GM19438 (cell line): ENCODE data around the gene DPF3.
"Not testable (repeated sequence)": the region's sequence is repeated elsewhere in the genome, so short reads cannot be mapped to it uniquely, and the experiment has no call there.

Source experiments
- ATAC-seq: cut with Tn5 transposase; IDR thresholded peaks from one replicate; pipeline ENCODE4 v1.9.1; 2021; ENCODE audit warnings: low read depth; ENCODE audit not compliant: unreplicated experiment

DPF3 gene

DNA sequence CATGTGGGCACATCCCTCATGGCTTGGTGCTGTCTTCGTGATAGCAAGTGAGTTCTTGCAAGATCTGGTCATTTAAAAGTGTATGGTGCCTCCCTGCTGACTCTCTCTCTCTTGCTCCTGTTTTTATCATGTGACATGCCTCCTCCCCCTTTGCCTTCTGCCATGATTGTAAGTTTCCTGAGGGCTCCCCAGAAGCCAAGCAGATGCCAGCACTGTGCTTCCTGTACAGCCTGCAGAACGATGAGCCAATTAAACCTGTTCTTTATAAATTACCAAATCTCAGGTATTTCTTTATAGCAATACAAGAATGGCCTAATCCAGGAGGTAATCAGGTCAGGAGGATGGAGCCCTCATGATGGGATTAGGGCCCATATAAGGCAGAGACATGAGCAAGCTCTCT, 116.3 kb downstream of the DPF3 start:
- no peak for ATAC-seq

DNA sequence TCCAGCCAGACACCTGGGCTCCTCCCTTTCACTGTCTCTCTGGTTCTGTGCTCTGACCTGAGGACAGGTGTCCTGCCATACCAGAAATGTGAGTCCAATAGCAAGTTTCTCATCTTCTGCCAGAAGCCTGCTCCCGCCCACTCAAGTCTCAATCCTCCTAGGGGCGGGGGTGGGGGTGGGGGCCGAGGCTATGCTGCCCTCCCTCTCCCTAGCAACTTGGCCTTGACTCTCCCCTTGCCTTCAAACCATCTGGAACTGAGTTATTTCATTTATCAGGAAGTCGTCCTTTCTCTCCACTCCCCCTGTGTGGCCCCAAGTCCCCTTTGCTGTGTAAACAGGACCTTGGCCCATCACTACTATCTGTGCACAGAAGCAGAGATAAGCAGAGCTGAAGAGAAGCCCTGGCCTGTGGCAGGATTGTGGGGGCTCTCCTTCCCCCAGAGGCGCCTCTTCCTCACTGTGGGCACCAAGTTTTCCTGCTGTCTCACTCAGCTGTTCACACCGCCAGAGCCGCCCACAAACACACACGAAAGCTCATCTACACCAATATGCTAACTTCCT, 117.1 kb downstream of the DPF3 start:
- ATAC-seq, result no peak

DNA sequence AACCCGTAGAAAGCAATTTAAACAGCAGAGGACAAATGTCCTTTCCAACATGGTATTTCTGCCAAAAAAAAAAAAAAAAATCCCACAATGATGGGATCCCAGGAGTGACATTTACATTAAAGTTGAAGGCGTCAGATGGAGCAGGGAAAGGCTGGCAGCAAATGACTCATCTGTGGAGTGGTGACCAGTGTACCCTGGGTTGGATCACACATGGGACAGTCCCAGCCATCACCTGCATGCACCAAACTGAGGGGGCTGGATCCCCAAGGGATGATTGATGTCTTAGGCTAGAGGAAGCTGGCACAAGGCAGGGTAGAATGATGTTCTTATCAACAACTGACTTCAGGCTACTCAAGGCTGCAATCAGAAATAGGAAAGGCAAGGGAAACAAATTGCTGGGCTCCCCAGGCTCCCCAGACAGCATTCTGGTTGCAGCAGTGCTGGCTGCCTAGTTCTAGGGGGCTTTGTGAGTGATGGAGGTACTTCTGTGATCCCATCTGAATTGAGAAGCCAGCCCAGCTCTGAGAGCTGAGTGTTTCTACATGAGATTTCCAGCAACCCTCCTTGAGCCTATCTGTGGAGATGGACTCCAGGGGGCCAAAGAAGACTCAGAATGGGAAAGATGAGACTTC, 117.9 kb downstream of the DPF3 start:
- no peak for ATAC-seq

DNA sequence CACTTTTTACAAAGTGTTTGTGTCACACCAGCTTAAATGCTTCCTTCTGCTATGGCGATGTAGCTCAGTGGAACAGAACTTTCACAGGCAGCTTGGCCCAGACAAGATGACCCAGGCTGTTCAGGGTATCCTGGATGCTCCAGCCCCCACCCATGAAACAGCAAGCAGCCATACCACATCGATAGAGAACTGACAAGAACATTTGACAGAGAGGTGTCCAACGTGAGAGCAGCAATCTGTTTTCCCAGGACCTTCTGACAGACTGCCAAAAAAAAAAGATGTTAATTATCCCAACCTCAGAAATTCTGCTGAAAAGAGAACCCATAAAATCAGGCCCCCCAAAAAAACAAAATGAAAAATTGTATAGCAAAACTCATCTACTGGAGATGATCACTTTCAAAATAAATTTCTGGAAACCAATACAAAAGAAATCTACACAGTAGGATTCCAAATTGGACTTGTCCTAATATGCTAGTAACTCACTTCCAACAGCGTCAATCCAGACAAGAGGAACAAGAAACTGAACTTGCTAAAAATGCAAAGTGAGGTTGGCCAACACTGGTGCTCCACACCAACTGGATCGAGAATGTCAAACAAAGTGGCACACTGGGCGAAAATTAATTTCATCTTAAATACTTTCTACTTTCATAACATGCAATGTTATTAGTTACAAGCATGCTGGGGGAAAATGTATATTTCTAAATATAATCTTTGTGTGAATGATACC, 118.8 kb downstream of the DPF3 start:
- no peak for ATAC-seq

DNA sequence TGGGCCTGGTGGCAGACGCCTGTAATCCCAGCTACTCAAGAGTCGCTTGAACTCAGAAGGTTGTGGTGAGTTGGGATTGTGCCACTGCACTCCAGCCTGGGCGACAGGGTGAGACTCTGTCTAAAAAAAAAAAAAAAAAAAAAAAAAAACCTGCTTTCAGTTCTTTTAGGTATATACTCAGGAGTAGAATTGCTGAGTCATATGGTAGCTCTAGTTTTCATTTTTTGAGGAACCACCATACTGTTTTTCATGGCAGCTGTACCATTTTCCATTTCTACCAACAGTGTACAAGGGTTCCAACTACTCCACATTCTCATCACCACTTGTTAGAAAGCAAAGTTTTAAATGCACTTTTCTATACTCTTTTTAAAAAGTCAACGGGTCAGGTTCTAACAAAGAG, 119.8 kb downstream of the DPF3 start:
- ATAC-seq, result no peak

DNA sequence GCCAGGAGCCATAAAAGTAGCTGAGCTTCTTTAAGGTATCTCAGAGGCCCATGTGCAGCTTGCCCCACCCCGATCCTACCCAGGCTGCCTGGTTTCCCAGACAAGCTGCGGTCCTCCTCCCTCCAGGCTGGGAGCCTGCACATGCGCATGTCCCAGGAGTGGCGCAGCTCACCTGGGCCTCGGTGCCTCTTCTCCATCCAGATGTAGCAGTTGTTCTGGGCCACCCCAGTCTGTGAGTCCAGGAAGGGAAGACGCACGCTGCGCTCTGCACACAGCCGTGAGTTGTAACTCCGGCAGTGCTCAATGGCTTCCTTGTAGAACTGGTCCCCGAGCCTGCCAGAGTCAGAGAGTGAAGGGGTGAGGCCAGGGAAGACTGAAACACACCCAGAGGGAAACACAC, 122.3 kb downstream of the DPF3 start:
- no peak for ATAC-seq

DNA sequence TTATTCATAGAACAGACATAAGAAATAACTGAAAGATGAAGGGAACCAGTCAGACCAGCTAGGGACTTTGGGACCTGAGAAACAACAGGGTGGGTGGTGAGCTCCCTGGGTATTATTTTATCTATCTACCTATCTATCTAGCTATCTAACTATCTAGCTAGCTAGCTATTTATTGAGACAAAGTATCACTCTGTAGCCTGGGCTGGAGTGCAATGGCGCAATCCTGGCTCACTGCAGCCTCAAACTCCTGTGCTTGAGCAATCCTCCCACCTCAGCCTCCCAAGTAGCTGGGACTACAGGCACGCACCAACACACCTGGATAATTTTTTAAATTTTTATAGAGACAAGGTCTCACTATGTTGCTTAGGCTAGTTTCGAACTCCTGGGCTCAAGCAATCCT, 127.6 kb downstream of the DPF3 start:
- ATAC-seq, result no peak

DNA sequence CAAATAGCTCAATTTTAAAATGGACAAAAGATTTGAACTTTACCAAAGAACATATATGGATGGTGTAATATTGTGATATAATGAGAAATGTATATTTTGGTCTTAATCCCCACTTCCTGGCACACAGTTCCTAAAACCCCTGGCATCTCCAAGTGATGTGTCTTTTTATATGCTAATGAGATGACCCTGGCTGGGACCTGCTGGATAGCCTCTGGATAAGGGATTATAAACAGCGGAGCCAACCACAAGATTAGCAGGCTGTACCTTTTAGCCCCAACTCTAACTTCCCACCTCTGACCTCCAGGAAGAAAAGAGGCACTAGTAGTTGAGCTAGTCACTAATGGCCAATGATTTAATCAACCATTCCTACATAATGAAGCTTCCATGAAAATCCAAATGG, 130.0 kb downstream of the DPF3 start:
- ATAC-seq, result no peak

DNA sequence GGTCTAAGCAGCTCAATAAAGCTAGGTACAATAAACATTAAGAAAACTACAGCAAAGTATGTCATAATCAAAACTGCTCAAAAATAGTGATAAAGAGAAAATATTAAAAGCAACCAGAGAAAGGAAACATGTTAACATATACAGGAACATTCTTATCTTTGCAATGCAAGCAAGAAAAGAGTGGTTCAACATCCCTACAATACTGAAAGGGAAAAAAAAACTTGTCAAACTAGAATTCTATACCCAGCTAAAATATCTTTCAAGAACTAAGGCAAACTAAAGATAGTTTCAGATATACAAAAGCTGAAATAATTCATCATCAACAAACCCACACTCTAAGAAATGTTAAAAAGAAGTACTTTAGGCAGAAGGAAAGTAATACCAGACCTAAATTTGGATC, 134.2 kb downstream of the DPF3 start:
- ATAC-seq, result no peak

DNA sequence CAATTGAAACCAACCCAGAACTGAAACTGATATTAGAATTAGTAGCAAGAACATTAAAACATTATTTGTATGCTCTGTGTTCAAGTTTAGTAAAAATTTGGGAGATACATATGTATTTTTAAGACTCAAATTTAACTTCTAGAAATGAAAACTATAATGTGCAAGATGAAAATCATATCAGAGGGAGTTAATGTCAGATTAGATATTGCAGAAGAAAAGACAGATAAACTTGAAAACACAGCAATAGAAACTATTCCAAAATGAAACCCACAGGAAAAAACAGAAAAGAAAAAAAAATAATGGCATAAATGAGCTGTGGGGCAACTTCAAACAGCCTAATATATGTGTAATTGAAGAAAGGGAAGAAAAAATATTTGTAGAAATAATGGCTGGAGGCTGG, 134.9 kb downstream of the DPF3 start:
- ATAC-seq, result no peak

DNA sequence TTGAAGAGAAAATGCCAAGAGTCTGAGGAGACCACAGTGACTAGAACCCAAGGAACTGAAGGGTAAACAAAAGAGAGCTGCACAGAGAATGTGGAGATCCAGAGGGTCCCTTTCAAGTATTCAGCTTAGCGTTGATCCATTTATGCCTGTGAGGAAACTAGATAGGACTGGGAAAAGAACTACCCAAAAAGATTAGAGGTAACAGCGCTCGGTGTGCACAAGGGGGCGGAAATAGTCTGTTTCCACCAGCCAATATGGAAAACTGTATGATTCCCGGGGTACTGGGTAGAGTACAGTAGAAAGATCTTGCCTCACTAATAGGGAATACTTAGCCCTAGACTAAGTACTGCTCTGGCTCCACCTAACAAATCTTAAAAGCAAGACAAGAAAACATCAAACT, 135.5 kb downstream of the DPF3 start:
- ATAC-seq, result no peak

DNA sequence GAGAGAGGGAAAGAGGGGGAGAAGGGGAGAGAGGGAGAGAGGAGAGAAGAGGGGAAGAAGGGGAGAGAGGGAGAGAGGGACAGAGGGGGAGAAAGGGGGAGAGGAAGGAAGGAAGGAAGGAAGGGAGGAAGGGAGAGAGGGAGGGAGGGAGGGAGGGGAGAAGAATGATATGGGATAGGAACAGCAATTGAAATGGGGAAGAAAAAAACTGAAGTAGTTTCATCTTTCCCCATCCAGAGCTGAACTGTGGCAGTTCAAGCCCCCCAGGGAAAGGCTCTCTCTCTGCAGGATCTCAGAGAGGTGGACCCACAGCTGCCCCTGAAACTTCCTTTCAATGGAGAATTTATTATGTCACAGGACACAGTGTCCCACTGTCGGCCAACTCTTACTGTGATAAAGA, 136.9 kb downstream of the DPF3 start:
- ATAC-seq, result no peak

DNA sequence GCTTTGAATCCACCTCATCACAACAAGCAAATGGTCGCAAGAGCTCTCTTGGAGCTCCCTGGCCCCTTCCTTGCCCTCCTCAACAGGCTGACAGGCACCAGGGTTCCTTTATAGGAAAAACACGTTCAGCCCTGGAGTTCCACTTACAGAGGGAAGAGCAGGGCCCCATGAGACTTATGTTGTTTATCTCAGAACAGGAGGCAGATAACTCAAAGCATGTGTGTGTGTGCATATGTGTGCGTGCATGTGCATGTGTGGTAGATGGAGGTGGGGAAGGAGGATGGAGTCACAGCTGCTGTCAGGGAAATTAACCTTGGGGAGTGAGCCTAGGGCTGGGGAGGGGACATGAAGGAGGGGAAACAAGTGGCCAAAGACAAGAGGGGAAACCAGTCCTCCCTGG, 138.1 kb downstream of the DPF3 start:
- no peak for ATAC-seq

DNA sequence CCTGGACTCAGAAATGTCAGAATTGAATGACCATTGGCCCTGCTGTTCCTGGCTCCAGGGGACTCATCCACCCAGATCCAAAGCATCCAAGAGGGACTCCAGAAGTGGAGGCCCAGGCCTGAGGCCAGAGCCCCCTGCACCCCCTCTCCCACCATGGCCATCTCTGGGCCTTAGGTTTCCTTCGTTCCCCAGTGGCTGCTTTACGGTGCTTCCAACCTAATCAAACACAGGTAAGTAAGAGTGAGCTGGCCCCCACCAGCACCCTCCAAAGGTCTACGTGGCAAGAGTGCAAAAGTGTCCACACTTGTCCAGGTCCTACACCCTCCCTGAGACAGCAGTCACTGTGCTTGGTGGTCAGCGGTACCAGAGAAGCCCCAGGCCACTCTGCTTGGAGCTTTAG, 139.0 kb downstream of the DPF3 start:
- no peak for ATAC-seq

DNA sequence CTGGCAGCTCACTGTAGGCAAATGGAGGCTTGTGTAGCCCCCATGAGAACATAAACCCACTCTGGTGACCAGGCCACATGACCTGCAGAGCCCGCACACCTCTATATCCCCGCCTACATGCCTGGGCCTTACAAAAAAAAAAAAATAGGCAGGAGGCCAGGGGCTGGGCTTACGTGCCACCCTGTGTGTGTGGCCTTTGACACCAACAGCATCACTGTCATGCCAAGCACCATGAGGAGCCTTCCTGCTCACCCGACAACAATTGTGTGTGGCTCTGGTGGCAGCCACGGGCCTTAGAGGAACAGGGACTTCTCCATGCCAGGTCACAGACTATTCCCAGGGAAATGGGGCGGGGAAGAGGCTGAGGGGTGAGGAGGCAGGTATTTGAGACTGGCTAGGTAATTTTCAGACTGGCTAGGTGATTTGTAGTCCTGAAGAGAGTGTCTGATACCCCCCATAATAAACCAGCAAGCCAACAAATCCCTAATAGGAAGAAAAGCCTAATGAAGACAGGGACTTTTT, 140.0 kb downstream of the DPF3 start:
- no peak for ATAC-seq

DNA sequence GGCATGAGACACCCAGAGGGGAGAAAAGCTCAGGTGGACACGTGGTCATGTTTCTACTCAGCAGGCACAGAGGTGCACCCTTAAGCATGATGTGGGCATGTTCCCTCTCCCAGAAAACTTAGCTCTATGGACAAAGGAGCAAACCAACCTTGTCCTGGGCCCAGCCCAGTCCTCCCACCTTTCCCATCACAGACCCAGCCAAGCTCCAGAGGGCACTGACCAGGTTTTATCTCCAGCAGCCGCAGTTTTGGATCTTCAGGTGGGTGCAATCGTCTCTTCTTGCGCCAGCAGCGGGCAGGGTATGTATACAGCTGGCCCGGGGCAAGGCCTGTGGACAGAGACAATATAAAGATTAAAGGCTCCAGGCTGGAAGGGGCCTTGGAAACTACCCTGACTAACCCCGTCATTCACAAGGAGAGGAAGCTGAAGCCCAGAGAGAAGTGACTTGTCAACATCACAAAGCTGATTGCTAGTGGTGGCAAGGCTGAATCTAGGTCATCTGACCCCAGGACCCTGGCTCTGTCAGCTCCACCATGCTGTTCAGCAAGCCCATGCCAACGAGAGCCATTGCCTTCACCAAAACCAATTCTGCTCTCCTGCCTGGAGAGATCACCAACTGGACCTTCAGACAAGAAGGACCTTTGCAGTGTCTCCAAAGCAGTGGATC, 140.7 kb downstream of the DPF3 start:
- ATAC-seq, result no peak

DNA sequence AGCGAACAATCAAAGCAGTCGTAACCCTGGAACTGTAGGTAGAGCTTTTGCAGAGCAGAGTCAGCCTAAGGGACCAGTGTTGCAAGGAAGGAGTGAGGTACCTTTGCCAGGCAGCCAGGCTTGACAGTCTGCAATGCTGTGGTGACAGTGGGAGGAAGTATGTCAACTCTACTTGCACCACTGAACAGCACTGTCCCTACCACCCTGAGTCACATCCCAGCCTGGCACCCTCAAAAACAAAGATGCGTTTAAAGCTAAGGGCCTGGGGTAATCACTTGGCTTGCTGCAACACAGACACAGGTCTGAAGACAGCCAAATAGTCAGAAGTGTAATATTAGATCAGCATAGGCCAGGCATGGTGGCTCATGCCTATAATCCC, 141.9 kb downstream of the DPF3 start:
- no peak for ATAC-seq

DNA sequence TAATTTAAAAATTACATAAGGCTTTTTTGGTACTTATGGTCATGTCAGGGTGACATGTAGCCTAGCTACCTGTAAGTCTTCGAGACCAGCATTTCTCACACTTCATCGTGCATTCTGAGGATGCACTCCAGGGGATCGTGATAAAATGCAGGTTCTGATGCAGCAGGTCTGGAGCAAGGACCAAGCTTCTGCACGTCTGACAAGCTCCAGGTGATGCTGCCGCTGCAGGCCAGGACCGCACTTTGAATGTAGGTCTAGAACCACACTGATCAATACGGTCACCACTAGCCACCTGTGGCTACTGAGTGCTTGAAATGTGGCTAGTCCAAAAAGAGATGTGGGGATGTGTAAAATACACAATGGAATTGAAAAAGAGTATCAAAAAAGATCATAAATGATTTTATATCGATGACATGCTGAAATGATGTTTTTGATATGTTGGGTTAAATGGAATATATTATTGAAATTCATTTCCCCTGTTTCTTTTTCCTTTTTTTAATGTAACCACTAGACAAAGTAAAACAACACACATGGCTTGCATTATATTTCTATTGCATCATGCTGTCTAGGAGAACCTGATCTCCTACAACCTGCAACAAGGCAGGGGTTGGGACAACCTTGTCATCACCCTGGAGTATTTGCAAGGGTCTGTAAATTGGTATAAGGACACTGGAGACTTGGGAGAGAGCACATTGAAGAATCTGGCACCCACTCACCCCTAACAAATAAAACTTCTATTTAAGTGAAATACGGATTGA, 142.4 kb downstream of the DPF3 start:
- no peak for ATAC-seq

DNA sequence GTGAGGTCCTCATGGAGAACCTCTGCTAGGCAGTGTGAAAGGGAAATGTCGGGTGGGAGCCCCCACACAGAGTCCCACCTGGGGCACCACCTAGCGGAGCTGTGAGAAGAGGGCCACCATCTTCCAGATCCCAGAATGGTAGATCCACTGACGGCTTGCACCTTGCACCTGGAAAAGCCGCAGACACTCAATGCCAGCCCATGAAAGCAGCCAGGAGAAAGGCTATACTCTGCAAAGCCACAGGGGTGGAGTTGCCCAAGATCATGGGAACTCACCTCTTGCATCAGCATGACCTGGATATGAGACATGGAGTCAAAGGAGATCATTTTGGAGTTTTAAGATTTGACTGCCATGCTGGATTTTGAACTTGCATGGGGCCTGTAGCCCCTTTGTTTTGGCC, 145.0 kb downstream of the DPF3 start:
- not testable (repeated sequence) for ATAC-seq

DNA sequence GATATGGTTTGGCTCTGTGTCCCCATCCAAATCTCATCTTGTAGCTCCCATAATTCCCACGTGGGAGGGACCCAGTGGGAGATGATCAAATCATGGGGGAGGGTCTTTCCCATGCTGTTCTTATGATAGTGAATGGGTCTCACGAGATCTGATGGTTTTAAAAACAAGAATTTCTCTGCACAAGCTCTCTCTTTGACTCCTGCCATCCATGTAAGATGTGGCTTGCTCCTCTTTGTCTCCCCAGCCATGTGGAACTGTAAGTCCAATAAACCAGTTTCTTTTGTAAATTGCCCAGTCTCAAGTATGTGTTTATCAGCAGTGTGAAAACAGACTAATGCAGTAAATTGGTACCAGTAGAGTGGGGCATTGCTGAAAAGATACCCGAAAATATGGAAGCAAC, 146.2 kb downstream of the DPF3 start:
- ATAC-seq, result no peak
